ENCODE results near the gene ARL8A.

DNA sequence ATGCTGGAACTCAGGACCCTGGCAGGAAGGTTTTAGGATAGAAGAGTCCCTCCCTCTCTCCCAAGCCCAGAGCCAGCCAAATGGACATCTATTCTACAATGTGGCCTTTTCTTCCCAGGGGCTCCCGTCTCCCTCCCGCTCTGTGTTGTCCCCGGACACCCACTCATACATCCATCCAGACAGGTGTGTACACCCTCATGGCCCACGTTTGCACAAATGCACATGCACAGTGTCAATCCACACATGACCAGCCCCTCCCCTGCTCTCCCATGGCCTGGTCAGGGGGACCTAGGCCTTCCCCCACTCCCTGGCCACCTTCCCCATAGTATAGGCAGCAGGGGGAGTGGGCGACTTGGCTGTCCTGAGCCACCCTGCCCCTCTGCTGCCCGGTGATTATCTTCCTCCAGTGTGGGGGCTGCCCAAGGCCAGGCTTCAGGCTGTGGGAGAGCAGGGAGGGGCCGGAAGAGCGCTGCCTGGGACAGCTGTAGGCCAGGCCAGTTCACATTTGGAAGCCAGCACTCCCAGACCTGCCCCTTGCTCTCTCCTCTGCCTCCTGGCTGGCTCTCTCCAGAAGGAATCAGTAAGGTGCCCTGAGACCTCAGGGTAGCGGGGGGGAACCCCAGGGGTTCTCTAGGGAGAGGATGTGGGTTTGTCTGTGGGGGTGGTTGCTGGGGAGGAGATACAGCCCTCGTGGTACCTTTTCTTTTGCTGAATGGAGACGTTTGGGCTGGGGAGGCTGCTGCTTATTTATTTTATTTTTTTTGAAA, 19.9 kb upstream of the ARL8A start:
- no peak for TF ChIP-seq POLR2A (IDR thresholded peaks at IDR 0.05)
- TF ChIP-seq, protein P1, sequence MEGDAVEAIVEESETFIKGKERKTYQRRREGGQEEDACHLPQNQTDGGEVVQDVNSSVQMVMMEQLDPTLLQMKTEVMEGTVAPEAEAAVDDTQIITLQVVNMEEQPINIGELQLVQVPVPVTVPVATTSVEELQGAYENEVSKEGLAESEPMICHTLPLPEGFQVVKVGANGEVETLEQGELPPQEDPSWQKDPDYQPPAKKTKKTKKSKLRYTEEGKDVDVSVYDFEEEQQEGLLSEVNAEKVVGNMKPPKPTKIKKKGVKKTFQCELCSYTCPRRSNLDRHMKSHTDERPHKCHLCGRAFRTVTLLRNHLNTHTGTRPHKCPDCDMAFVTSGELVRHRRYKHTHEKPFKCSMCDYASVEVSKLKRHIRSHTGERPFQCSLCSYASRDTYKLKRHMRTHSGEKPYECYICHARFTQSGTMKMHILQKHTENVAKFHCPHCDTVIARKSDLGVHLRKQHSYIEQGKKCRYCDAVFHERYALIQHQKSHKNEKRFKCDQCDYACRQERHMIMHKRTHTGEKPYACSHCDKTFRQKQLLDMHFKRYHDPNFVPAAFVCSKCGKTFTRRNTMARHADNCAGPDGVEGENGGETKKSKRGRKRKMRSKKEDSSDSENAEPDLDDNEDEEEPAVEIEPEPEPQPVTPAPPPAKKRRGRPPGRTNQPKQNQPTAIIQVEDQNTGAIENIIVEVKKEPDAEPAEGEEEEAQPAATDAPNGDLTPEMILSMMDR (IDR thresholded peaks at IDR 0.05 in 4 of 5, conservative IDR thresholded peaks at IDR 0.05 in 1 of 5): no peak

Measured in gastrocnemius medialis (tissue), 4 donors.